Gastrocnemius medialis (tissue), 4 donors: ENCODE data around the gene PECR. TPM values are rescaled to one million over a fixed set of nuclear protein-coding genes. Genes with fewer than 3 reads are reported as not detected.

Experiments
- ATAC-seq, 2 donors: fragments of 150-250 bp; one replicate each; pipeline ENCODE4 v1.9.1; 2016
- DNase-seq, 2 donors: peaks; one replicate each; pipeline ENCODE4 v3.0.0-alpha.2; 2019
- H3K27ac ChIP-seq, 4 donors: fragments of 200-600 bp; sonication (generic); 1 replicate in 1 of 4; 2 replicates in 3 of 4; pipeline ENCODE4 v1.5.1; 2016 to 2018; ENCODE audit warnings: mild to moderate bottlenecking in 2 of 4, moderate library complexity in 1 of 4
- H3K27me3 ChIP-seq, 3 donors: fragments of 200-600 bp; sonication (generic) in 2 of 3; 1 replicate in 1 of 3; 2 replicates in 2 of 3; pipeline versions ENCODE4 v1.5.1 to v1.6.0; 2016 to 2019; ENCODE audit warnings: mild to moderate bottlenecking in 1 of 3, moderate library complexity in 1 of 3
- H3K36me3 ChIP-seq, 2 donors: fragments of 200-600 bp; sonication (generic) in 1 of 2; one replicate each; pipeline ENCODE4 v1.5.1; 2017 to 2018
- H3K4me1 ChIP-seq, 2 donors: fragments of 200-600 bp; sonication (generic) in 1 of 2; one replicate each; pipeline ENCODE4 v1.5.1; 2016 to 2017; ENCODE audit warnings: mild to moderate bottlenecking in 2 of 2
- H3K4me3 ChIP-seq, 4 donors: fragments of 200-600 bp; sonication (generic) in 3 of 4; 1 replicate in 1 of 4; 2 replicates in 3 of 4; pipeline ENCODE4 v1.5.1; 2016 to 2019; ENCODE audit warnings: mild to moderate bottlenecking in 2 of 4
- H3K9me3 ChIP-seq, 3 donors: fragments of 200-600 bp; sonication (generic) in 2 of 3; 1 replicate in 1 of 3; 2 replicates in 2 of 3; pipeline ENCODE4 v1.5.1; 2016 to 2019
- POLR2A ChIP-seq, 2 donors: fragments of 450-650 bp; IDR thresholded peaks; one replicate each; pipeline ENCODE4 v1.6.1; 2017; ENCODE audit warnings: antibody characterized with exemption in 2 of 2, mild to moderate bottlenecking in 2 of 2, moderate library complexity in 2 of 2
- in situ Hi-C, 4 donors: fragments of 200-750 bp; cut with MboI; loops; one replicate each; pipeline versions ENCODE4 v1.15.0 to v1.8.0; 2017; ENCODE audit warnings: low sequenced_read_pairs in 4 of 4
- intact Hi-C: fragments of 100-400 bp; cut with DNase I; formaldehyde crosslinking; loops from one replicate; pipeline ENCODE4 v1.15.1; 2023; ENCODE audit warnings: low total_unique reads
- total RNA-seq, 4 donors: library from RNA; depleted of rRNA; stranded (reverse); fragments of >200 nt; gene quantifications; one replicate each; pipeline versions ENCODE4 v1.1.0 to v1.2.3, GENCODE V29; 2016
- TF ChIP-seq, protein P1 (sequence below), 5 experiments: fragments of 450-650 bp in 3 of 5; fragments of 200-600 bp in 2 of 5; sonication (generic) in 2 of 5; IDR thresholded peaks in 4 of 5; conservative IDR thresholded peaks in 1 of 5; 1 replicate in 4 of 5; 2 replicates in 1 of 5; pipeline ENCODE4 v1.5.1; 2016 to 2019; ENCODE audit warnings: antibody characterized with exemption in 5 of 5, mild to moderate bottlenecking in 3 of 5, moderate library complexity in 3 of 5

PECR gene
- total RNA-seq, 4 donors from 2014 or later, result 0.42 to 7.5 (median 1.5) TPM

DNA sequence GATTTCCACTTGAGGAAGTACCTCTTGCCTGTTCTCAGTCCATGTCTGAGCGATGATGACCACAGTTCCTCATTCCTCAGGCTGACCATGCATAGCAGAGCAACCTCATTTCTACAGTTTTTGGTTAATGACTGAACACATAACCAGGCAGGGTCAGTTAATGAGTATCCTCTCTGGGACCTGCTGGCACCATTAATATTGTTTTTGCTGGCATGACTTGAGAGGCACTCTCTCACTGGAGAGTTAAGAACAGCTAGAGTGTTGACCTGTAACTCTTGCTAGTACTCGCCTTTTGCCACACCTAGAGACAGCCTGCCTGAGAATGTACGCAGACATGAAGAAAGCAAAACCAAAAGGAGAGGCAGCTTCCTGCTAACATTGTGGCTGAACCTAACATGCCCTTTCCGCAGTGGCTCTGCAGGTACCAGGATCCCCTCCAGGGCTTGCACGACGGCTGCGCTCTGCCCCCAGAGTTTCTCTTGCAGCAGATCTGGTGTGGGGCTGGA lies 23.9 kb downstream of the PECR start:
- Histone ChIP-seq H3K9me3 (no peaks in the 10 kb centered on the region), H3K27ac (no peak overlapping the region), H3K4me3 (no peak overlapping the region), H3K4me1 (no peaks in the 10 kb centered on the region), H3K36me3 (no peaks in the 10 kb centered on the region), H3K27me3 (no peaks in the 10 kb centered on the region)
- ATAC-seq (no peak), DNase-seq (no peak)
- TF ChIP-seq, protein P1, sequence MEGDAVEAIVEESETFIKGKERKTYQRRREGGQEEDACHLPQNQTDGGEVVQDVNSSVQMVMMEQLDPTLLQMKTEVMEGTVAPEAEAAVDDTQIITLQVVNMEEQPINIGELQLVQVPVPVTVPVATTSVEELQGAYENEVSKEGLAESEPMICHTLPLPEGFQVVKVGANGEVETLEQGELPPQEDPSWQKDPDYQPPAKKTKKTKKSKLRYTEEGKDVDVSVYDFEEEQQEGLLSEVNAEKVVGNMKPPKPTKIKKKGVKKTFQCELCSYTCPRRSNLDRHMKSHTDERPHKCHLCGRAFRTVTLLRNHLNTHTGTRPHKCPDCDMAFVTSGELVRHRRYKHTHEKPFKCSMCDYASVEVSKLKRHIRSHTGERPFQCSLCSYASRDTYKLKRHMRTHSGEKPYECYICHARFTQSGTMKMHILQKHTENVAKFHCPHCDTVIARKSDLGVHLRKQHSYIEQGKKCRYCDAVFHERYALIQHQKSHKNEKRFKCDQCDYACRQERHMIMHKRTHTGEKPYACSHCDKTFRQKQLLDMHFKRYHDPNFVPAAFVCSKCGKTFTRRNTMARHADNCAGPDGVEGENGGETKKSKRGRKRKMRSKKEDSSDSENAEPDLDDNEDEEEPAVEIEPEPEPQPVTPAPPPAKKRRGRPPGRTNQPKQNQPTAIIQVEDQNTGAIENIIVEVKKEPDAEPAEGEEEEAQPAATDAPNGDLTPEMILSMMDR (IDR thresholded peaks at IDR 0.05 in 4 of 5, conservative IDR thresholded peaks at IDR 0.05 in 1 of 5), result no peak
- TF ChIP-seq POLR2A (IDR thresholded peaks at IDR 0.05), result no peak
- in situ Hi-C loops, result no loop called here
- intact Hi-C loops, result no loop called here

DNA sequence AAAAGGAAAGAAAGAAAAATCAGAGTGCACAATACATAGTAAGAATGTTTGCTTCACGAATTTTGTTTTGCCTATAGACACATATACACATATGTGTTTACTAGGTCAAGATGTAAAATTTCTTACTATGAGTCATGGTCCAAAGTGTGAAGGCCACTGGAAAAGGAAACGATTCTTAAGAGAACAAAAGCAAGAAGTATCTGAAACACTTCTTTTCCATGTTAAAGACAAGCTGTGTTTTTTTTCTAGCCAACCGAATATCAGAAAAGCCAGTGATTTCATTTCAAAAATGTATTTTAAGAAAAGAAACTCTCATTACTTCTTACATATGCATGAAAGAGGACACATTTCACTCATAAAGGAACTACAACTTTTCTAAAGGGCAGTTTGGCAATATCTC lies 24.9 kb downstream of the PECR start:
- no peak for DNase-seq
- no peaks in the 10 kb centered on the region for H3K4me1 ChIP-seq
- in situ Hi-C loops, result no loop called here

DNA sequence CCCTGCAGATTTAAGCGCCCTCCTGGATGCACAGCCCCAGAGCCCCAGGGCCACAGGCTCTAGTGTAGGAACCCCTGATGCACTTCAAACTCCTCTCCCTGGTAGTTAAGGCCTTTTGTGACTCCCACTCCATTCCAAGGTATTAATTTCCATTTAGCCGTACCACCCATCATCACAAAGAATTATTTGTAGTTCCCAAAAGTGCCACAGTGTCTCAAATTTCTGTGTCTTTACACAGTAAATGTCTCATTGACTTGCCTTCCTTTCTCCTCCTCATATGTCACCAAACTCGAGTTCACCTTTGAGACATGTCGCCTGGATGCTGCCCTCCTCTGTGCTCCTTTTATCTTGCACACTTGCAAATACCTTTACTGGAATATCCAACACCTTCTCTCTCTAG lies 25.9 kb downstream of the PECR start:
- H3K4me1 ChIP-seq, result no peaks in the 10 kb centered on the region
- ATAC-seq (no peak), DNase-seq (no peak)
- no peaks in the 10 kb centered on the region for H3K36me3 ChIP-seq
- H3K4me3 ChIP-seq, result no peak overlapping the region
- H3K9me3 ChIP-seq, result no peaks in the 10 kb centered on the region
- intact Hi-C loops, result no loop called here
- no peaks in the 10 kb centered on the region for H3K27me3 ChIP-seq
- in situ Hi-C loops, result no loop called here
- TF ChIP-seq, protein P1 (IDR thresholded peaks at IDR 0.05 in 4 of 5, conservative IDR thresholded peaks at IDR 0.05 in 1 of 5), result no peak
- no peak for TF ChIP-seq POLR2A (IDR thresholded peaks at IDR 0.05)
- no peak overlapping the region for H3K27ac ChIP-seq

More for the DNA sequence above, 24.9 kb downstream of the PECR start:
- intact Hi-C loops, result no loop called here
- no peak for ATAC-seq
- H3K4me3 ChIP-seq, result no peak overlapping the region
- no peak for TF ChIP-seq POLR2A (IDR thresholded peaks at IDR 0.05)
- TF ChIP-seq, protein P1 (IDR thresholded peaks at IDR 0.05 in 4 of 5, conservative IDR thresholded peaks at IDR 0.05 in 1 of 5), result no peak
- H3K9me3 ChIP-seq, result no peaks in the 10 kb centered on the region
- no peak overlapping the region for H3K27ac ChIP-seq
- H3K27me3 ChIP-seq, result no peaks in the 10 kb centered on the region
- H3K36me3 ChIP-seq, result no peaks in the 10 kb centered on the region

DNA sequence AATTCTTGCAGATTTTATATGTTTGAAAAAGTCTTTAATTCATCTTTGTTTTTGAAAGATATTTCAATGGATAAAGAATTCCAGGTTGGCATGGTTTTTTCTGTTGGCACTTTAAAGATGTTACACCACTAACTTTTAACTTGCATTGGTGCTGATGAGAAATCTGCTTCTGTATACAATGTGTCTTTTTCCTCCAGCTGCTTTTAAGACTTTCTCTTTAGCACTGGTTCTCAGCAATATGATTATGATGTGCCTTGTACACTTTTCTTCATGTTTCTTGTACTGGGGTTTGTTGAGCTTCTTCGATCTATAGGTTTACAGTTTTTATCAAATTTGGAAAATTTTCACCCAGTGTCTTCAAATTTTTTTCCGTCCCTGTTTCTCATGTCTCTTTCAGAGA lies 29.2 kb downstream of the PECR start:
- intact Hi-C loops (no loop called here), in situ Hi-C loops (no loop called here)
- no peaks in the 10 kb centered on the region for H3K27me3 ChIP-seq
- ATAC-seq, result no peak
- no peak overlapping the region for H3K4me3 ChIP-seq
- no peak for DNase-seq
- no peaks in the 10 kb centered on the region for H3K9me3 ChIP-seq
- H3K36me3 ChIP-seq, result no peaks in the 10 kb centered on the region
- TF ChIP-seq, protein P1 (IDR thresholded peaks at IDR 0.05 in 4 of 5, conservative IDR thresholded peaks at IDR 0.05 in 1 of 5), result no peak
- no peak for TF ChIP-seq POLR2A (IDR thresholded peaks at IDR 0.05)
- H3K27ac ChIP-seq, result no peak overlapping the region
- no peaks in the 10 kb centered on the region for H3K4me1 ChIP-seq

DNA sequence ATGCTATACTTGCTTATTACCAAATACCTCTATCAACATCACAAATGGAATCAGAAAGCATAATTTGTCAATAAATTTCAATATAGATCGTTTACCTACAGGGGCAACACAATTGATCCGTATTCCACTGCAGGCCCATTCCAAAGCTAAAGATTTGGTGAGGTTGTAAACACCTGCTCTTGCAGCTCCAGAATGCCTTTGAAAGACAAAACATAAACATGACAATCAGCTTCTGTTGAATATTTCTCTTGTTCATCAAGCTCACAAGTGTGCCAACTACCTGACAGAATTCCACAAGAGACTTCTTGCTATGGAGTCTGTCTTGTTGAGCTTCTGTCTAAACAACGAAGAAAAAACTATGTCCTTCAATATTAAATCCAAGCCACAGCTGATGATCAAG lies 30.3 kb downstream of the PECR start:
- intact Hi-C loops (no loop called here), in situ Hi-C loops (no loop called here)
- Histone ChIP-seq H3K9me3 (no peaks in the 10 kb centered on the region), H3K36me3 (no peaks in the 10 kb centered on the region), H3K27ac (no peak overlapping the region), H3K27me3 (no peaks in the 10 kb centered on the region), H3K4me1 (no peaks in the 10 kb centered on the region), H3K4me3 (no peak overlapping the region)
- TF ChIP-seq POLR2A (IDR thresholded peaks at IDR 0.05), result no peak
- TF ChIP-seq, protein P1 (IDR thresholded peaks at IDR 0.05 in 4 of 5, conservative IDR thresholded peaks at IDR 0.05 in 1 of 5), result no peak
- ATAC-seq (no peak), DNase-seq (no peak)
